Suprapubic skin (tissue), 4 donors: ENCODE measurements around the gene DNAJC27.

ENCODE experiments used
- POLR2A ChIP-seq, 2 donors: fragments of 450-650 bp; IDR thresholded peaks; one replicate each; pipeline ENCODE4 v1.6.1; 2017; ENCODE audit warnings: antibody characterized with exemption in 2 of 2, mild to moderate bottlenecking in 2 of 2, moderate library complexity in 2 of 2
- POLR2AphosphoS5 ChIP-seq, 3 donors: sonication (generic); formaldehyde crosslinking; IDR thresholded peaks; one replicate each; pipeline ENCODE4 v1.6.1; 2017; ENCODE audit warnings: antibody characterized with exemption in 3 of 3
- TF ChIP-seq, protein P1 (sequence below), 2 donors: fragments of 200-600 bp in 1 of 2; fragments of 450-650 bp in 1 of 2; sonication (generic) in 1 of 2; IDR thresholded peaks; one replicate each; pipeline ENCODE4 v1.5.1; 2016 to 2019; ENCODE audit warnings: antibody characterized with exemption in 2 of 2, mild to moderate bottlenecking in 1 of 2, moderate library complexity in 1 of 2

DNA sequence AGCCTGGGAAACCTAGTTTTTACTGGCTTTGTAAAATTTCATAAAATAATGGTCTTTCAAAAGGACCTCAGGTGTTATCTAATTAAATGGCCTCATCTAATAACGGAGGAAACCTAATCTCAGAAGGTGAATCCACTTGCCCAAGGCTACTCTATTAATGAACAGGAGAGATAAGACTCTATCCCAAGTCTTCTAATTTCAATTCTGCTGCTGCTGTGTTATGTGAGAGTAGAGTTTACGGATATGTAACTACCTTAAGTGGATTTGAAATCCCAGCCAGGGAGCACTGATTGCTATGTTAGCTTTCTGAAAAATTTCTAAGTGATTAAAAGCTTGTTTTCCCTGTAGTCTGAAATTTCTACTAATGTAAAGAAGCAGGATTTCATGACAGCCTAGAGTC, 34.5 kb downstream of the DNAJC27 start:
- no peak for TF ChIP-seq POLR2AphosphoS5 (IDR thresholded peaks at IDR 0.05)
- TF ChIP-seq, protein P1, sequence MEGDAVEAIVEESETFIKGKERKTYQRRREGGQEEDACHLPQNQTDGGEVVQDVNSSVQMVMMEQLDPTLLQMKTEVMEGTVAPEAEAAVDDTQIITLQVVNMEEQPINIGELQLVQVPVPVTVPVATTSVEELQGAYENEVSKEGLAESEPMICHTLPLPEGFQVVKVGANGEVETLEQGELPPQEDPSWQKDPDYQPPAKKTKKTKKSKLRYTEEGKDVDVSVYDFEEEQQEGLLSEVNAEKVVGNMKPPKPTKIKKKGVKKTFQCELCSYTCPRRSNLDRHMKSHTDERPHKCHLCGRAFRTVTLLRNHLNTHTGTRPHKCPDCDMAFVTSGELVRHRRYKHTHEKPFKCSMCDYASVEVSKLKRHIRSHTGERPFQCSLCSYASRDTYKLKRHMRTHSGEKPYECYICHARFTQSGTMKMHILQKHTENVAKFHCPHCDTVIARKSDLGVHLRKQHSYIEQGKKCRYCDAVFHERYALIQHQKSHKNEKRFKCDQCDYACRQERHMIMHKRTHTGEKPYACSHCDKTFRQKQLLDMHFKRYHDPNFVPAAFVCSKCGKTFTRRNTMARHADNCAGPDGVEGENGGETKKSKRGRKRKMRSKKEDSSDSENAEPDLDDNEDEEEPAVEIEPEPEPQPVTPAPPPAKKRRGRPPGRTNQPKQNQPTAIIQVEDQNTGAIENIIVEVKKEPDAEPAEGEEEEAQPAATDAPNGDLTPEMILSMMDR (IDR thresholded peaks at IDR 0.05) = no peak
- TF ChIP-seq POLR2A (IDR thresholded peaks at IDR 0.05) = no peak
